Activated CD8-positive, alpha-beta T cell treated with anti-CD3 and anti-CD28 coated beads, Interleukin-2, amount 10 ng/mL, durations not matched to agents 7 days and 5 days (primary cell): ENCODE results near the gene KCNH8. TPM values are rescaled to one million over a fixed set of nuclear protein-coding genes. Genes with fewer than 3 reads are reported as not detected.
"Not testable (repeated sequence)": the region's sequence is repeated elsewhere in the genome, so short reads cannot be mapped to it uniquely, and the experiment has no call there.

Experiments used
- ATAC-seq: fragments of 150-1000 bp; cut with Tn5 transposase; one replicate; pipeline ENCODE4 v1.10.0; 2021; ENCODE audit warnings: moderate library complexity
- CTCF ChIA-PET: fragments of 350-600 bp; sonication (Branson Sonifier 250); formaldehyde crosslinking; loops from one replicate; lab custom pipeline; 2021; ENCODE audit warnings: antibody characterized with exemption; lab: Charles Lee
- POLR2A ChIA-PET: fragments of 350-600 bp; sonication (Branson Sonifier 250); formaldehyde crosslinking; loops from one replicate; lab custom pipeline; 2021; ENCODE audit warnings: antibody characterized with exemption; lab: Charles Lee
- DNase-seq: peaks from one replicate; pipeline ENCODE4 v3.0.0-alpha.2; 2020
- H3K27ac Mint-ChIP-seq: one replicate; pipeline ENCODE4 v1.8.0; 2021; ENCODE audit warnings: mild to moderate bottlenecking, mixed read lengths
- H3K27me3 Mint-ChIP-seq: one replicate; pipeline ENCODE4 v1.8.0; 2021; ENCODE audit warnings: low read depth, mixed read lengths
- H3K36me3 Mint-ChIP-seq: one replicate; pipeline ENCODE4 v1.8.0; 2021; ENCODE audit warnings: low read depth, mixed read lengths
- H3K4me1 Mint-ChIP-seq: one replicate; pipeline ENCODE4 v1.8.0; 2021; ENCODE audit warnings: low read depth, mixed read lengths
- H3K4me3 Mint-ChIP-seq: one replicate; pipeline ENCODE4 v1.8.0; 2021; ENCODE audit warnings: mild to moderate bottlenecking, mixed read lengths
- H3K9me3 Mint-ChIP-seq: one replicate; pipeline ENCODE4 v1.8.0; 2022; ENCODE audit warnings: mixed read lengths; ENCODE audit not compliant: insufficient read depth
- total RNA-seq, 2 experiments: library from RNA; stranded (reverse); gene quantifications; one replicate each; pipeline ENCODE4 v1.2.3, GENCODE V29; 2021

Gene KCNH8
- total RNA-seq, result not detected

DNA sequence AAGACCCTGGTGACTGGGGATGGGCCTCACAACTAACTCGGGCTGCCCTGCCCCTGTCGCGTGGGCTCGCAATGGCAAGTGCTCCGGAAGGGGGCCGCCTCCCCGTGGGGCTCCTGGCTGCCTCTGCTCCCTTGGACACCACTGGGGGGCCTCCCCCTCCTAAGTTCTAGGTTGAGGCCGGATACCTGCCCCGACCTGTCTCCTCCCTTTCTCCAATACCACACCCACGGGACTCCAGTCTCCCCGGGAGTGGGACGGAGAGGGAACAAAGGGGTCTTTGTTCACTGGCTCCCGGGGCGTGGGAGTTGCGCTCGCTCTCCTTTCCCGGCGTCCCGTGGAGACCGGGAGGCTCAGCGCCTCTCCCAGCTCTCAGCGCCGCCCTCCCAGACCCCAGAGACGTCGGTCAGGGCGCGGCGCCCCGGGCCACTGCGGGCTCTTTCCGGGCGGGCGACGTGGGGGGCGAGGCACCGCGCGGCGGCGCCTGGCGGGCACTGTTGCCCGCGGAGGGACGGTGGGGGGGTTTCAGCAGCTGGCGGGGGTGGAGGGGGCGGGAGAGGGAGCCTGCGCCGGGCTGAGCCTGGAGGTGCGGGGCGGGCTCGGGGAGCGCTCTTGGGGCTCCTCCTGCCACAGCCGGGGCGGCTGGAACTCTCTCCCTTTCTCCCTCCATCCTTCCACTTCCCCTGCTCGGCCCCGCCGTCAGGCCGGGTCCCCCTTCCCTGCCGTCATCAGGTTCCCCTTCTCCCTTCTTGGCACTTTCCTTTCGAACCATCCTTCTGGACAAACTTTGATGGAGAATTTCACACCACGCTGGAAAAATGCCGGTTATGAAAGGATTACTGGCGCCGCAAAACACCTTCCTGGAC lies at the start of gene KCNH8:
Gene KCNH8, plus strand, starts transcription at position 606 of the 863 bp plus-strand sequence. Its CDS starts 210 bp downstream, at position 816.
- CTCF ChIA-PET, result interaction anchor here (0.7 to 1.3 kb wide), 3 partner anchors 18 to 1251 kb away, joined by 3 to 4 read pairs (median 3); no protein-coding TSS in a partner anchor
- H3K36me3 Mint-ChIP-seq, result no peaks in the 10 kb centered on the region
- H3K4me3 Mint-ChIP-seq, result peak within 1 kb of the TSS; percentile 86
- ATAC-seq (peak; percentile 34), DNase-seq (peak; percentile 26)
- H3K4me1 Mint-ChIP-seq, result peaks cover 17% of the 10 kb centered on the region
- peaks cover 33% of the 10 kb centered on the region for H3K27me3 Mint-ChIP-seq
- peak within 1 kb of the TSS; percentile 70 for H3K27ac Mint-ChIP-seq
- POLR2A ChIA-PET, result no interaction called here
- peaks cover 3% of the 10 kb centered on the region for H3K9me3 Mint-ChIP-seq

DNA sequence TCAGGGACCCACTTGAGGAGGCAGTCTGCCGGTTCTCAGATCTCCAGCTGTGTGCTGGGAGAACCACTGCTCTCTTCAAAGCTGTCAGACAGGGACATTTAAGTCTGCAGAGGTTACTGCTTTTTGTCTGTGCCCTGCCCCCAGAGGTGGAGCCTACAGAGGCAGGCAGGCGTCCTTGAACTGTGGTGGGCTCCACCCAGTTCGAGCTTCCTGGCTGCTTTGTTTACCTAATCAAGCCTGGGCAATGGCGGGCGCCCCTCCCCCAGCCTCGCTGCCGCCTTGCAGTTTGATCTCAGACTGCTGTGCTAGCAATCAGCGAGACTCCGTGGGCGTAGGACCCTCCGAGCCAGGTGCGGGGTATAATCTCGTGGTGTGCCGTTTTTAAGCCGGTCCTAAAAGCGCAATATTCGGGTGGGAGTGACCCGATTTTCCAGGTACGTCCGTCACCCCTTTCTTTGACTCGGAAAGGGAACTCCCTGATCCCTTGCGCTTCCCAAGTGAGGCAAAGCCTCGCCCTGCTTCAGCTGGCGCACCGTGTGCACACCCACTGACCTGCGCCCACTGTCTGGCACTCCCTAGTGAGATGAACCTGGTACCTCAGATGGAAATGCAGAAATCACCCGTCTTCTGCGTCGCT lies 45.5 kb upstream of the KCNH8 start:
- POLR2A ChIA-PET, H3K27me3 Mint-ChIP-seq, ATAC-seq, H3K9me3 Mint-ChIP-seq, H3K27ac Mint-ChIP-seq, H3K4me1 Mint-ChIP-seq, H3K36me3 Mint-ChIP-seq: not testable (repeated sequence)
- DNase-seq, result peak; percentile 27
- H3K4me3 Mint-ChIP-seq, result peak overlapping the region; percentile 59
- CTCF ChIA-PET, result interaction anchor here (1.0 kb wide), 1 partner anchor 44 kb away, joined by 3 read pairs; no protein-coding TSS in a partner anchor

DNA sequence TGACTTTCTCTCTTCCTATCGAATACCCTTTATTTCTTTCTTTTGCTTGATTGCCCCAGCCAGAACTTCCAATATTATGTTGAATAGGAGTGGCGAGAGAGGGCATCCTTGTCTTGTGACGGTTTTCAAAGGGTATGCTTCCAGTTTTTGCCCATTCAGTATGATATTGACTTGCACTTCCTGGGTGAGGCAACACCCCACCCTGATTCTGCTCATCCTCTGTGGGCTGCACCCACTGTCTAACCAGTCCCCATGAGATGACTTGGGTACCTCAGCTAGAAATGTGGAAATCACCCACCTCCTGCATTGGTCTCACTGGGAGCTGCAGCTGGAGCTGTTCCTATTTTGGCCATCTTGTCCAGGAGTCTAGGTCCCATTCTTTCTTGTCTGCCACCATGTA lies 44.8 kb upstream of the KCNH8 start:
- DNase-seq (no peak), ATAC-seq (no peak)
- Mint-ChIP-seq H3K27ac (peak overlapping the region; percentile 50), H3K36me3 (no peaks in the 10 kb centered on the region), H3K9me3 (no peaks in the 10 kb centered on the region), H3K27me3 (no peaks in the 10 kb centered on the region), H3K4me3 (peak overlapping the region; percentile 59), H3K4me1 (no peaks in the 10 kb centered on the region)
- CTCF ChIA-PET, result interaction anchor here (1.0 kb wide), 1 partner anchor 43 kb away, joined by 3 read pairs; no protein-coding TSS in a partner anchor
- POLR2A ChIA-PET, result interaction anchor here (0.6 kb wide), 1 partner anchor 40 kb away, joined by 4 read pairs; no protein-coding TSS in a partner anchor

DNA sequence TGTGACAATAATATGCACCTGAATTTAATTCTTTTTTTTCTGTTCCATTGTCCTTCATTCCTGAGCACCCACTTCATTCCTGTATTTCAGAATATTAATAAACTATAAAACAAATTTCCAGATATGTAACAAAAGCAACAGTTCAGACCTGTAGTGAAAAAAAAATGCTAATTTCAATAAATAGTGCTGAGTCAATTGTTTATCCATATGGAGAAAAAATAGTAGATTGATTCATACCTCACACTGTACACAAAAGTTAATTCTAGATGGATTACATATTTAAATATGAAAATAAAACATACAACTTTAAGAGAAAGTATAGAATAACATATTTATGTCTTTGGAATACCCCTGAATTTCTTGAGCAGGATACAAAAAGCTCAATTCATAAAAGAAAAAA lies 43.9 kb upstream of the KCNH8 start:
- Mint-ChIP-seq H3K36me3 (no peaks in the 10 kb centered on the region), H3K9me3 (no peaks in the 10 kb centered on the region), H3K27ac (no peak overlapping the region), H3K4me1 (no peaks in the 10 kb centered on the region), H3K27me3 (no peaks in the 10 kb centered on the region), H3K4me3 (no peak overlapping the region)
- no peak for DNase-seq
- CTCF ChIA-PET, result no interaction called here
- ATAC-seq, result no peak
- POLR2A ChIA-PET, result interaction anchor here (0.6 kb wide), 1 partner anchor 11 kb away, joined by 3 read pairs; no protein-coding TSS in a partner anchor

DNA sequence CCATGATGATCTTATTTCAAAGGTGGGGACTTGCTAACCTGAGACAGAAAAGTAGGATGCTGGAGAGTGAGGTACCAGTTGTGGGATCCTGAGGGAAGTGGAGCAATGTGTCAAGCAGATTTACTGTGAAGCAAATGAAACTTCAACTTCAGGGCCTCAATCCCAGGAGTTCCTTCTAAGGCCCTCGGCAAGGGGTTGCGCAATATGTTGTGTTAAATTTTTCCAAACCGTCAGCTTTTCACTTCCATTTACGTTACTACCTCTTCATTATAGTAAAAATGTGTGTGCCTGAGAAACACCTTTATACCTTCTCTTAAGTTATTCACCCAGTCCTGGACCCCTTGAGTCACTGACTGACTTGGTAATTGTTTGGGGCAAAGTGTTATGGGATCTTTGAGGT lies 42.5 kb upstream of the KCNH8 start:
- H3K27me3 Mint-ChIP-seq, result no peaks in the 10 kb centered on the region
- no peaks in the 10 kb centered on the region for H3K9me3 Mint-ChIP-seq
- ChIA-PET POLR2A (no interaction called here), CTCF (no interaction called here)
- H3K4me3 Mint-ChIP-seq, result no peak overlapping the region
- ATAC-seq (no peak), DNase-seq (no peak)
- no peak overlapping the region for H3K27ac Mint-ChIP-seq
- no peaks in the 10 kb centered on the region for H3K4me1 Mint-ChIP-seq
- no peaks in the 10 kb centered on the region for H3K36me3 Mint-ChIP-seq

DNA sequence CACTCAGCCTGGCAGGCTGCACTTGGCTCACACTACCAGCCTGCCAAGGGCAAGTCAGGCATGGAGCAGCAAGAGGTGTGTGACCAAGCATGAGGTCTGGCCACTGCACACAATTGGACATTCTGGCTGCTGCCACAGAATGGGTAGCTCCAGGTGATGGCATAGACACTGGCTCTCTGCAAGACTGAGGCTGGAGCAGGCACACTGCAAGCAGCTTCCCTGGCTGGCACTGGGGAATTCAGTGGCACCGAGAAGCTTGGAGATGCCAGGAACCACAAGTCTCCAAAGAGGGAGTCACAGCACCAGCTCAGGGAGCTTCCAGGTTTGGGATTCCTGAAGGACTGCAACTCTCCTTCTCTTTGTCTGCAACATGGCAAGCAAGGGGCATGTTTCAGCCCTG lies 42.0 kb upstream of the KCNH8 start:
- H3K9me3 Mint-ChIP-seq, result no peaks in the 10 kb centered on the region
- ATAC-seq (no peak), DNase-seq (no peak)
- no peaks in the 10 kb centered on the region for H3K36me3 Mint-ChIP-seq
- no peaks in the 10 kb centered on the region for H3K27me3 Mint-ChIP-seq
- ChIA-PET POLR2A (no interaction called here), CTCF (no interaction called here)
- H3K4me3 Mint-ChIP-seq, result no peak overlapping the region
- H3K4me1 Mint-ChIP-seq, result no peaks in the 10 kb centered on the region
- H3K27ac Mint-ChIP-seq, result no peak overlapping the region

DNA sequence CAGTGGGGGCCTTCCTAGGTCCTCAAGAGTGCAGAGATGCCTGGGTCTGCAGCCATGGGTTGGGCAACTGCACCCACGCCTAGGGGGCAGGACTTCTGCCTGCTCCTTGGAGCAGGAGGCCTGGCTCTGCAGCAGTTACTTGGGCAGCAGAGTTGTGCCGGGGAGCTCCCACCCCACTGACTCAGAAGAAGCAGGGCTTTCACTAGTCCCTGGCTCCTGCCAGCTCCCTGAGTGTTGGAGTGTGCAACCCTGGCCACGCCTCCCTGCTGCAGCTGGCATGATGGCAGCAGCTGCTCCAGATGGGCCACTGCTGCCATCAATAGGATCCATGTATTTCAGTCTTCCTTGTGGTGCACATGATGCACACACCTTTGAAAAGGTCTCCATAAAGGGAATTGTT lies 40.6 kb upstream of the KCNH8 start:
- ChIA-PET CTCF (no interaction called here), POLR2A (no interaction called here)
- Mint-ChIP-seq H3K4me1 (no peaks in the 10 kb centered on the region), H3K4me3 (no peak overlapping the region), H3K27ac (no peak overlapping the region), H3K27me3 (peaks cover 3% of the 10 kb centered on the region), H3K36me3 (no peaks in the 10 kb centered on the region), H3K9me3 (no peaks in the 10 kb centered on the region)
- no peak for ATAC-seq
- DNase-seq, result no peak

DNA sequence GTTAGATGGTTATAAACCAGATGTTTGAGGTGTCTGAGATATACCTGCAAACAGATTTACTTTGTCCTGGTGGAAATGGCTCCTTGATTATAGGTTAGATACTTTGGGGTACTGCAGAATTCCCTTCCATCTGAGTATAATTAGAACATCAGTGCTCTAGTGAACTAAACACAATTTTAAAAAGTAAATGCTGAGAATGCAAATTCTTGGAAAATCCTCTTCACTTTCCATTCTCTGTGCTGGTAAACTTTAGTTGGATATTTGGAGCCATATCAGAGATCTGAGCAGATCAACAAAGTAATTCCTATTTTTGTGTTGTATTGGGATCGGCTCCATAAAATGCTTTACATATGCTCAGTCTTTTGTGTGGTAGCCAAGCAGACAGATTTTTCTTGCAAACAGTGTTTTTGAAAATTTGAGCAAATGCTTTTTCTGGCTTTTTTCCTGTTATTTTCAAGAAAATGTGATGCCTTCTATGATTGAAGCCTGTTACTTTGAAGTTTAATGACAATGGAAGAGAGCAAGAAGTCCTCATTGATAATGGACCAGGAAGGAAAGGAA lies 37.9 kb upstream of the KCNH8 start:
- H3K4me3 Mint-ChIP-seq, result no peak overlapping the region
- ChIA-PET CTCF (no interaction called here), POLR2A (no interaction called here)
- ATAC-seq (no peak), DNase-seq (no peak)
- no peaks in the 10 kb centered on the region for H3K4me1 Mint-ChIP-seq
- H3K9me3 Mint-ChIP-seq, result no peaks in the 10 kb centered on the region
- H3K36me3 Mint-ChIP-seq, result no peaks in the 10 kb centered on the region
- H3K27ac Mint-ChIP-seq, result no peak overlapping the region
- H3K27me3 Mint-ChIP-seq, result peaks cover 3% of the 10 kb centered on the region

DNA sequence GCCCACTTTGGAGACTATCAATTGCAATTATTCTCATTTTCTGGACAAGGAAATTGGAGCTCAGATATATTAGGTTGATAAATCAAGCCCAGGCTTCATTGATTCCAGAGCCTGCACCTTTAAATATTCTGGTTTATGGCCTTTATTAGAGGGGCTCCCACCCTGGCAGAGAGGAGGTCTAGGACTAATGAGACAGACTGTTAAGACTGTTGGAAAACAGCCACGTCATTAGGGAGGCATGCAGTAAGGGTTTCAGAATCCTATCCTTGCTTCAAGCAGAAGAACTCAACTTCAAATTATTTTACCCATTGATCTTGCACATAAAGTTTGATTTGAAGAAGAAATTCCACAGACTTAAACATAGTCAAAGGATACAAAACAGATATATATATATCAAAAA lies 33.8 kb upstream of the KCNH8 start:
- CTCF ChIA-PET, result no interaction called here
- no peaks in the 10 kb centered on the region for H3K4me1 Mint-ChIP-seq
- peaks cover 3% of the 10 kb centered on the region for H3K27me3 Mint-ChIP-seq
- no peak for ATAC-seq
- H3K27ac Mint-ChIP-seq, result no peak overlapping the region
- DNase-seq, result no peak
- no peaks in the 10 kb centered on the region for H3K36me3 Mint-ChIP-seq
- H3K4me3 Mint-ChIP-seq, result no peak overlapping the region
- no peaks in the 10 kb centered on the region for H3K9me3 Mint-ChIP-seq
- POLR2A ChIA-PET, result no interaction called here

DNA sequence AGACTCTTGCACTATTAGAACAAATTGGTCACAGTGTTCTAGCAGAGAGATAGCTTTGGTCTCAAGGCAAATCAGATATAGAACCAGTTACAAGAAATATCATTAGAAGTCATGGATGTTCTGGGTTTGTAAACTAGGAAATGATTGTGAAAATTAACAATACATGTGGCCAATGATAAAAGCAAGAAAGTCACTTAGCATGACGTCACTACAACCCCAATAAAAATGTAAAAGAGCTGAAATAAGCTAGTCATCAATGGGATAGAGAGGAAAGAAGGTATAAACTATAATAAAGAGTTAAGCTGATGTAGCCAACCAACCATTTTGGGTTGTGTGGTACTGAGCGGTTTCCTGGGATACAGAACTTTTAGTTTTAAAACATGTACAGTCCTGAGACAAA lies 32.1 kb upstream of the KCNH8 start:
- H3K9me3 Mint-ChIP-seq, result no peaks in the 10 kb centered on the region
- ATAC-seq (no peak), DNase-seq (no peak)
- H3K36me3 Mint-ChIP-seq, result no peaks in the 10 kb centered on the region
- H3K4me3 Mint-ChIP-seq, result no peak overlapping the region
- no peak overlapping the region for H3K27ac Mint-ChIP-seq
- ChIA-PET POLR2A (no interaction called here), CTCF (no interaction called here)
- peaks cover 3% of the 10 kb centered on the region for H3K27me3 Mint-ChIP-seq
- H3K4me1 Mint-ChIP-seq, result no peaks in the 10 kb centered on the region

DNA sequence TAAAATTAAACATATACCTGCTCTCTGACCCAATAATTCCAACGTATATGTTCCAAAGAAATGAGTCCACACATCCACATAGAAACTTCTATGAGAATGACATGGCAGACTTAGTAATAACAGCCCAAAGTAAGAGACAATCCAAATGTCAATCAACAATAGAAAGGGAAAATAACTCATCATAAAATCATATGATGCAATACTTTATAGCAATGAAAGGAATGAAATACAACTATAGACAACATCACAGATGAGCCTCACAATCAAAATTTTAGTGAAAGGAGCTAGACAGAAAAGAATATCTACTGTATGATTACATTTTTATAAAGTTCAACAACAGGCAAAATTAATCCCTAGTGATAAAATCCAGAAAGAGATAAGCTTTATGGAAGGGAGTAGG lies 23.6 kb upstream of the KCNH8 start:
- H3K4me3 Mint-ChIP-seq, result no peak overlapping the region
- ChIA-PET CTCF (no interaction called here), POLR2A (no interaction called here)
- no peaks in the 10 kb centered on the region for H3K9me3 Mint-ChIP-seq
- ATAC-seq (no peak), DNase-seq (no peak)
- no peak overlapping the region for H3K27ac Mint-ChIP-seq
- no peaks in the 10 kb centered on the region for H3K4me1 Mint-ChIP-seq
- no peaks in the 10 kb centered on the region for H3K36me3 Mint-ChIP-seq
- H3K27me3 Mint-ChIP-seq, result peaks cover 2% of the 10 kb centered on the region

DNA sequence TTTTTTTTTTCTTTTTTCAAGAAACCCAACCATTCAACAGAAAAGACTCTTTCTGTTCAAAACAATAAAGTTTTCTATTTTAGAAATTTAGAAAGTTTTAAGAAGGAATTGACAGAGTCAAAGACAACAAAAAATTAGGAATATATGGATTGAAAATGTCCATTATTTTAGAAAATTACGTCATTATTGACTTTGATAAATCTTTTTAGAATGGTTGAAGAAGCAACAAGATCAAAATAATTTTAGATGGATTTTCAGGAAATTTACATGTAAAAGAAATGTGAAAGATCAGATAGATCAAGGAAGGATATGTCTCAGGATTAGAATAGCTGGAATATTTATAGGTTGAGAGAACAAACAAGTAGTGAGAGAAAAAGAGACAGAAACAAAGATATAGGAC lies 8.4 kb upstream of the KCNH8 start:
- ChIA-PET CTCF (no interaction called here), POLR2A (no interaction called here)
- Mint-ChIP-seq H3K36me3 (no peaks in the 10 kb centered on the region), H3K27ac (no peak overlapping the region), H3K4me3 (no peak overlapping the region), H3K4me1 (no peaks in the 10 kb centered on the region), H3K9me3 (peaks cover under 1% of the 10 kb centered on the region), H3K27me3 (peaks cover 10% of the 10 kb centered on the region)
- no peak for DNase-seq
- no peak for ATAC-seq
